Measurements from ENCODE around the gene MINDY4.

The MINDY4 gene

DNA sequence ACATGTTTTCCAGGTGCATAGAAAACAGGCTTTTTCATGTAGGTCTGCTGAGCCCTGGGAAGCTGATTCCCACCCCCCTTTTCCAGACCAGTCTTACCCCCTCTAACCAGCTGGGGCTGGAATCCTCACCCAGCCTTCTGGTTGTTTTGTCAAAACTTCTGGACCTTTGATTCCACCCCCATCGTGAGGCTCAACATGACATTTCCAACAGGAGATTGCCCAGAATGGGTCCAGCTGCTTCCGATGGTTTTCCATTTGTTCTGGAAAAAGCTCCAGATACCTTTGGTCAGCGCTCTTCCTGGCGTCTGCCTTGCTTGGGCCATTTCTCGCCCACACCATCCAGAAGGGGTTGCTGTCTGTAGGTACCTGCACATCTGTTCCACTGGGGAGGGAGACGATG, 41.5 kb downstream of the MINDY4 start:
- no peak overlapping the region for H3K4me3 ChIP-seq (ENCODE audit: low read length)
- no peaks in the 10 kb centered on the region for H3K4me1 ChIP-seq (ENCODE audit: control insufficient read depth, insufficient read depth, low read length)
- no peak overlapping the region for H3K9ac ChIP-seq (ENCODE audit: low read depth, low read length)
- H3K27me3 ChIP-seq (ENCODE audit: control insufficient read depth, insufficient read depth, low read length), result no peaks in the 10 kb centered on the region
- H3K4me2 ChIP-seq (ENCODE audit: low read length), result no peak overlapping the region
- no peaks in the 10 kb centered on the region for H3K36me3 ChIP-seq (ENCODE audit: insufficient read depth, low read length)
- no peaks in the 10 kb centered on the region for H3K9me3 ChIP-seq (replicated peaks; ENCODE audit: low read length)

DNA sequence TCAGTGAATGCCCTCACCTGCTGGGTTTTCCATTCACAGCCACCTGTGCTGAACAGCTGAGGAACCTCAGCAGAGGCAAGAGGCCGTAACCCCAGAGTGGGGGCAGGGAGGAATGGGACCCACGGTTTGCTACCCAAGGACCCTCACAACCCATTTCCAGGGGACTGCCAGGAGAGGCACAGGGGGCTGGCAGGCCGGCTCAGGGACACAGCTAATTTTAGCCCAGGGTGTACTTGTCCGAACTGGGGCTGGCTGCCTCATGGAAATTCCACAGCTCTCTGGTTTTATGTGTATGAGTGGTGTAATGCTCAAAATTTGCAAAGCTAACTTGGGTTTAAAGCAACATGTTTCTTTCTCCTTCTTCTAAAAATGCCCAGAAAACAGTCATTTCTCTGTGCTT, 42.2 kb downstream of the MINDY4 start:
- Histone ChIP-seq H3K4me2 (ENCODE audit: low read length) (no peak overlapping the region), H3K9me3 (replicated peaks; ENCODE audit: low read length) (no peaks in the 10 kb centered on the region), H3K9ac (ENCODE audit: low read depth, low read length) (no peak overlapping the region), H3K36me3 (ENCODE audit: insufficient read depth, low read length) (no peaks in the 10 kb centered on the region), H3K4me3 (ENCODE audit: low read length) (no peak overlapping the region), H3K4me1 (ENCODE audit: control insufficient read depth, insufficient read depth, low read length) (no peaks in the 10 kb centered on the region), H3K27me3 (ENCODE audit: control insufficient read depth, insufficient read depth, low read length) (no peaks in the 10 kb centered on the region)

DNA sequence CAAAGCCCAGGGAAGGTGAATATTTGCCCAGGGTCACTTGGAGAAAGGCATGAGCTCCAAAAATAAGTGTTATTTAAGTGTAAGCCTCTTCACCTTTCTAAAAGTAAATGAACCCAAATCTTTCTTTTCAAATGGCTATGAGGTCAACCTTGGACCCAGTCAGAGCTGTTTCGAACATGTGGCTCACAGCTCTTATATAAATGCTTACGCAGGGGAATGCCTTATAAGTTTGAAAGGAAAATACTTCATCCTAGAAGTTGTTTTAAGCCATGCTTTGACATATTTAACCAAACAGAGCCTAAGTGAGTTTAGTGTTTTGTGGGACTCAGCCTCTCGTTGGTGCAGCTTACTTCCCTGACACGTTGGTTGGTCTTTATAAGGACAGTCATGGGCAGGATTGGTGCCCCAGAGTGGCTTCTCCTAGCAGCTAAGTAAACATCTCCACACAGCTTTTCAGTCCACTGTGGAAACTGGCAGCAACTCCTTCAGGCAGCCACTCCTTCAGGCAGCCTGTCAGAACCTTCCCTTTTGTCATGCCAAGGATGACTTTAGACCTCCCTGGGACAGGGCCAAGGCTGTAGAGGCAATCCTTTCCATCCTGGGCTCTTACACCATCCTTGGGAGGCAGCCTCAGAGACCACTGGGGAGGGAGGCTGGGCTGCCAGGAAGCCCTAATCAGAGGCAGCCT, 43.6 kb downstream of the MINDY4 start:
- Histone ChIP-seq H3K36me3 (ENCODE audit: insufficient read depth, low read length) (no peaks in the 10 kb centered on the region), H3K4me2 (ENCODE audit: low read length) (no peak overlapping the region), H3K9me3 (replicated peaks; ENCODE audit: low read length) (no peaks in the 10 kb centered on the region), H3K27me3 (ENCODE audit: control insufficient read depth, insufficient read depth, low read length) (no peaks in the 10 kb centered on the region), H3K4me1 (ENCODE audit: control insufficient read depth, insufficient read depth, low read length) (no peaks in the 10 kb centered on the region), H3K9ac (ENCODE audit: low read depth, low read length) (no peak overlapping the region), H3K4me3 (ENCODE audit: low read length) (no peak overlapping the region)

DNA sequence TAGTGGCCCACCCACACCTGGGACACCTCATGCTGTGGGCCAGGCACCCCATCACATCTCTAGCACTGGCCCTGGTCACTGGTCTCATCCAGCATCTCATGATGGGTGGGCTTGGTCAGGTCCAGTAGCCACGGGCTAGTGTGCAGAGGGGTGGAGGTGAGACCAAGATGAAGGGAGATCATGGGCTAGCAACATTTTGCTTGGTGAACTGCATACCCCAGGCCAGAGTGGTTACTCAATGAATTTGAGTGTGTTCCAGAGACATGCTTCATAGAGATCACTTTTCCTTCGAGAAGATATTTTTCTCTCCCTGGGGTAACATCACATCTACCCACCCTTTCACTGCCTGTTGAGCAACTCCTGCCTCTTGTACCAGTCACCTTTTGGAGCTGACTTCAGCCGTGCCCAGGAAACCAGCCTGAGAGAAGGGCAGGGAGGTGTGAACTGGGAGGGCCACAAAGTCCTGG, 44.2 kb downstream of the MINDY4 start:
- H3K36me3 ChIP-seq (ENCODE audit: insufficient read depth, low read length), result no peaks in the 10 kb centered on the region
- H3K9me3 ChIP-seq (replicated peaks; ENCODE audit: low read length), result no peaks in the 10 kb centered on the region
- H3K27me3 ChIP-seq (ENCODE audit: control insufficient read depth, insufficient read depth, low read length), result no peaks in the 10 kb centered on the region
- no peak overlapping the region for H3K4me3 ChIP-seq (ENCODE audit: low read length)
- no peak overlapping the region for H3K4me2 ChIP-seq (ENCODE audit: low read length)
- no peak overlapping the region for H3K9ac ChIP-seq (ENCODE audit: low read depth, low read length)
- no peaks in the 10 kb centered on the region for H3K4me1 ChIP-seq (ENCODE audit: control insufficient read depth, insufficient read depth, low read length)

DNA sequence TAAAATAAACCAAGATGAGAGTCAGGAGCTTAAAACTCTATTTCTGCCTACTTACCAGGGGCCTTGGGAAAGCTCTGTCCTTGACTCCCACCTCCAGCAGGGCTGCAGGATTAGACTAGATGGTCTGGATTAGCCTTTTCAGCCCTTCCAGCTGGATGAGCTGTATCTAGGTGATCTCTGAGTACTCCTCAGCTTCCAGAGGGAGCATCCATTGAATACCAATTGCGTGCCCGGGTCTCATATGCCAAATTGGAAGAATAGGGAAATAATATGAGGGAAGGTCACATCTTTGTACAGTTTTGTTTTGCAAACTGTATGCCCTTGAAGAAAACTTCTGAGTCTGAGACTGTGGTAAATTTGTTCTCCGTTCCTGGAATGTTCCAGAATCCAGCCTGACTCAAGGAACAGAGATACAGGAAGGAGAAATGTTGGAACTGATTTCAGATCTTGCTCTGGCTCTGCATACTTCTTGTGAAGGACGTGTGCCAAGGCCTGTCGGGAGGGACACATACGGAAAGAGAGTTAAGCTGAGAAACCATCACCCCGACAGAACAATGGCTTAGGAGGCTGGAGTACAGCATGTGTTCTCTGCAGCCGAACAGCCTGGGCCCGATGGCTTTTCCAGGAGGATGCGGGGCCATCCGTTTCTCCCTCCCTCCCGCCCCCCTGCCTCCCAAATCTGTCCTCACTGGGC, 44.9 kb downstream of the MINDY4 start:
- Histone ChIP-seq H3K9me3 (replicated peaks; ENCODE audit: low read length) (no peaks in the 10 kb centered on the region), H3K27me3 (ENCODE audit: control insufficient read depth, insufficient read depth, low read length) (no peaks in the 10 kb centered on the region), H3K4me1 (ENCODE audit: control insufficient read depth, insufficient read depth, low read length) (no peaks in the 10 kb centered on the region), H3K4me2 (ENCODE audit: low read length) (no peak overlapping the region), H3K4me3 (ENCODE audit: low read length) (no peak overlapping the region), H3K9ac (ENCODE audit: low read depth, low read length) (no peak overlapping the region), H3K36me3 (ENCODE audit: insufficient read depth, low read length) (no peaks in the 10 kb centered on the region)

DNA sequence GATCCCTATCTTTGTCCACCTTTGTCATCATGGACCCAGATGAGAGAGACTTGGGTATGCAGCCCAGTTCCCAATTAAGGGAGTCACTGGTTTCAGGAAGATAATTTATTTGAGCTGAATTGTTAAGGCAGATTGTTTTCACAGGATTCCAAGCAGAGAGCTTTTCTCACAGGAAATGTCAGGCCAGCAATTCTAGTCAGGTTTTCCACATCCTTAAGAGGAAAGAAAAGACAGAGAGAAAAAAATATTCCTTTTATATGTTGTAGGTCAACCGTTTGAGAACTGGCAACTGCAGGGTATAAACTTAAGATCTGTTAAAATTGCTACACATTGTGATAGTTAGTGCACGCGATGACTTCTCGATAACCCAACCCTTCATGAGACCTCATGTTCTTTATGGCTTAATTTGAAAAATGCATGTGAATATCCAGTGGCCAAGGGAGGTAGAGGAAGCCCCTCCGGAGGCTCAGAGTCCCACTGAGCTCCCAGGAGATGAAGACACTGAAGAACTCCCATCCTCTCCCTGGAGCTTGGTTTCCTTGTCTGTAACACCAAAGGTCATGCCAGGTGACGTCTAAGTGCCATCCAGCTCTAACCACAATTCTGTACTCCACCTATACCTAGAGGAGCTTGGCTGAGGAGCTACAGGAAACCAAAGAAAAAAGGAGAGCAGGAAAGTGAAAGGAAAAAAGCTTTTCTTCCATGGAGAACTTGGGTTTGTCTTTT, 45.6 kb downstream of the MINDY4 start:
- Histone ChIP-seq H3K4me2 (ENCODE audit: low read length) (no peak overlapping the region), H3K9ac (ENCODE audit: low read depth, low read length) (no peak overlapping the region), H3K4me1 (ENCODE audit: control insufficient read depth, insufficient read depth, low read length) (no peaks in the 10 kb centered on the region), H3K36me3 (ENCODE audit: insufficient read depth, low read length) (no peaks in the 10 kb centered on the region), H3K27me3 (ENCODE audit: control insufficient read depth, insufficient read depth, low read length) (no peaks in the 10 kb centered on the region), H3K9me3 (replicated peaks; ENCODE audit: low read length) (no peaks in the 10 kb centered on the region), H3K4me3 (ENCODE audit: low read length) (no peak overlapping the region)

DNA sequence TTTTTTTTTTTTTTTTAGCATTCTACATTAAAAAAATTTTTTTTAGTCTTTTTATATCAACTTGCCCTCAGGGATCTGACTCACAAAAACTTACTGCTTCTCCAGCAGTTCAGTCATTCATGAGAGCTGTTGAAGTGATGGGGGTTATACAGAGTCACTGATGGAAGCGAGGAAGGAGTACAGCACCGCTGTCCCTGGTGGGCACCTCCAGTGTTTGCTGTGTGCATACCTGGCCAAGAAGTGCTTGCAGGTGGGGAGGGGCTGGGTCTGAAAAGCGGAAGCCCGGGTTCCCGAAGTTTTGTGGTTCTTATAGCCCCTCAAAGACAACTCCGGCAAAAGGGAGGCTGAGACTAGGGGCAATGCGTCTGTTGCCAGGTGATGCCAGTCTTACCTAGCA, 46.2 kb downstream of the MINDY4 start:
- Histone ChIP-seq H3K4me1 (ENCODE audit: control insufficient read depth, insufficient read depth, low read length) (no peaks in the 10 kb centered on the region), H3K4me2 (ENCODE audit: low read length) (no peak overlapping the region), H3K9me3 (replicated peaks; ENCODE audit: low read length) (no peaks in the 10 kb centered on the region), H3K27me3 (ENCODE audit: control insufficient read depth, insufficient read depth, low read length) (no peaks in the 10 kb centered on the region), H3K36me3 (ENCODE audit: insufficient read depth, low read length) (no peaks in the 10 kb centered on the region), H3K9ac (ENCODE audit: low read depth, low read length) (no peak overlapping the region), H3K4me3 (ENCODE audit: low read length) (no peak overlapping the region)

DNA sequence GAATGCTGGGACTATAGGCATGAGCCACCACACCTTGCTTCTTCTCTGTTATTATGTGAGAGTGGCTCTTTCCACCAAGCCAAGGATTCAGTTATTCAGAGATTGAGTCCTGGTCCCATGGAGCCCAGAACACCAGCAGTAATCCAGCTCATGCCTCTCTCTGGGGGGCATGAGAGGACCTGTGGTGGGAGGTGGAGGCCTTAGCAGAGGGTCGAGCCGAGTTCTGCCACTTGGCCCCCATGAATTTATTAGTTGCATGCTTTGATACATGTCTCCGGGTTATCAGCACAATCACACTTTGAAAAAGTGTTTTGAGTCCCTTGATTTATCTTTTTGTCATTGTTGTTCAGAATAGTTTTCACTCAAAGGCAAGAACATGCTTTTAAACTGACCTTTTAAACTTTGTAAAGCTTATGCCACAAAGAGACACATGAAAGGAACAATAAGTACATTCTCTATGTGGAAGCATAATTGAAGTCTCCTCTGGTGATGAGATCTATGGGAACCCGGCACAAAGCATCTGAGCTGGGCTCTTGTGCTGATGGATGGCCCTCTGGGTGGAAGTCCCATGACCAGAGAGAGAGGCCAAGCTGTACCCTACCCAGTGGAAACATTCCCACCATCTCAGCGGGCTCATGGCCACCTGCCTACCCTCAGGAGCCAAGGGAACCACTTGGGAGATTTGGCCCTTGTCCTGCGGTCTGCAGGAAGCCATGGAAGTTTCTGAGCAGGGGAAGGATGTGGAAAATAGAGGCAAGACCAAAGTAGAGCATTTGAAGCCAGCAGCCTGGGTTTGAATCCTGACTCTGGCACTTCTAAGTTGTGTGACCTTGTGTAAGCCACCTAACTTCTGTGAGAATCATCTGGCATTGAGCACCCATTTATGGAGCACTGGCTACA, 53.9 kb downstream of the MINDY4 start:
- H3K27me3 ChIP-seq (ENCODE audit: control insufficient read depth, insufficient read depth, low read length), result no peaks in the 10 kb centered on the region
- no peaks in the 10 kb centered on the region for H3K36me3 ChIP-seq (ENCODE audit: insufficient read depth, low read length)
- no peaks in the 10 kb centered on the region for H3K9me3 ChIP-seq (replicated peaks; ENCODE audit: low read length)
- H3K4me3 ChIP-seq (ENCODE audit: low read length), result no peak overlapping the region
- H3K4me1 ChIP-seq (ENCODE audit: control insufficient read depth, insufficient read depth, low read length), result no peaks in the 10 kb centered on the region
- no peak overlapping the region for H3K4me2 ChIP-seq (ENCODE audit: low read length)
- no peak overlapping the region for H3K9ac ChIP-seq (ENCODE audit: low read depth, low read length)

DNA sequence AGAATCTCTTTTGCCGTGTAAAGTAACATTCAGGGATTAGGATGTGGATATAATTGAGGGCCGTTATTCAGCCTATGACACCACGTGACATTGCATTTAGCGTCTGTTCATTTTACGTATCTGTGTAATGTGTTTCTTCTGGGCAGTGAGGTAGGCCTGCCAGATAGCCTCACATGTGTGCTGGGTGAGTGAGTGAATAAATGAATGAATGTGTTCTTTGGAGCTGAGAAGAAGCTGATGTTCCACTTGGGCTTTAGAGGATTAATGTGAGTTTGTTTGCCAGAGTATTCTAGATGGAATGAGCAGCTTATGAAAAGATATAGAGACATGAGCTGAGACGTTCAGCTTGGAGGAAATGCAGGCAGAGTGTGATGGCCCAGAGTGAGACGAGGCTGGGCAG, 55.0 kb downstream of the MINDY4 start:
- H3K9me3 ChIP-seq (replicated peaks; ENCODE audit: low read length), result no peaks in the 10 kb centered on the region
- no peak overlapping the region for H3K4me3 ChIP-seq (ENCODE audit: low read length)
- no peaks in the 10 kb centered on the region for H3K36me3 ChIP-seq (ENCODE audit: insufficient read depth, low read length)
- H3K4me1 ChIP-seq (ENCODE audit: control insufficient read depth, insufficient read depth, low read length), result no peaks in the 10 kb centered on the region
- no peak overlapping the region for H3K4me2 ChIP-seq (ENCODE audit: low read length)
- H3K9ac ChIP-seq (ENCODE audit: low read depth, low read length), result no peak overlapping the region
- H3K27me3 ChIP-seq (ENCODE audit: control insufficient read depth, insufficient read depth, low read length), result no peaks in the 10 kb centered on the region

DNA sequence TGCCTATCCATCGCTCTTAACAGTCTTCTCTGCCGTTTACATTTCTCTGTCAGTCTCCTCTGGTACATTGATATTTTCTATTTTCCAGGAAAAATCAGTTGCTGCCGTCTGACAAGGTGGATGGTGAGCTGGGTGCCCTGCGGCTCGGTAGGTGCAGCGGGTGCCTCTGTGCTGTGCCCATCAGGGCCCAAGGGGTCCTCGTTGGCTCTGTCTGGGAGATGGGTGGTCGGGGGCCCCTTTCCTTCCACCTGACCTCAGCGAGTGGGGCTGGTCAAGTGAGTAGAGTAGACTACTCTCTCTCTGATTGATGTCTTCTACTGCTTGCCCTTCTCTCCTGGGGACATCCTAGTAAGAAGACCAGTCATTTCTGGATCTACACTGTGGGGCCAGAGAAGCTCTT, 57.4 kb downstream of the MINDY4 start:
- no peaks in the 10 kb centered on the region for H3K36me3 ChIP-seq (ENCODE audit: insufficient read depth, low read length)
- H3K27me3 ChIP-seq (ENCODE audit: control insufficient read depth, insufficient read depth, low read length), result no peaks in the 10 kb centered on the region
- no peaks in the 10 kb centered on the region for H3K9me3 ChIP-seq (replicated peaks; ENCODE audit: low read length)
- H3K4me3 ChIP-seq (ENCODE audit: low read length), result no peak overlapping the region
- no peak overlapping the region for H3K4me2 ChIP-seq (ENCODE audit: low read length)
- H3K9ac ChIP-seq (ENCODE audit: low read depth, low read length), result no peak overlapping the region
- no peaks in the 10 kb centered on the region for H3K4me1 ChIP-seq (ENCODE audit: control insufficient read depth, insufficient read depth, low read length)

DNA sequence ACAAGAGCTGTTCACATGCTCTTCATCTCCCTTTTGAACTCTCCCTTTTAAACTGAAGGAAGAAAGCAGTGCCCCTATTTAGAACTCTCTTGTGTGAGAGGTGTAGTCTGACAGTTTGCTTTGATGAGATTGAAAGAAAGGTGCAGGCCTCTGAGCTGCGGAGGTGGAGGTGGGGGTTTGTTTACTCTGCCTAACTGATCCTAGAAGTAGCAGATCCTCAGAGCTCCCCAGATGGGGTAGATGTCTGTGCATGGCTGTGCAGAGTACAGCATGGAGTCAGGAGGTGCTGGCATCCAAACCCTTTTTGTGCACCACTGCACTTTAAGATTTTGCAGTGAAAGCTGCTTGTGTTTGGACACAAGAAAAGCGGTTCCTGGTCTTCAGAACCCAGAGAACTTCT, 58.3 kb downstream of the MINDY4 start:
- H3K4me3 ChIP-seq (ENCODE audit: low read length), result no peak overlapping the region
- no peak overlapping the region for H3K9ac ChIP-seq (ENCODE audit: low read depth, low read length)
- no peak overlapping the region for H3K4me2 ChIP-seq (ENCODE audit: low read length)
- H3K9me3 ChIP-seq (replicated peaks; ENCODE audit: low read length), result peaks cover 4% of the 10 kb centered on the region
- H3K27me3 ChIP-seq (ENCODE audit: control insufficient read depth, insufficient read depth, low read length), result no peaks in the 10 kb centered on the region
- H3K36me3 ChIP-seq (ENCODE audit: insufficient read depth, low read length), result no peaks in the 10 kb centered on the region
- H3K4me1 ChIP-seq (ENCODE audit: control insufficient read depth, insufficient read depth, low read length), result no peaks in the 10 kb centered on the region

Data from skeletal muscle satellite cell (primary cell).